GM19238 (cell line): ENCODE results near the gene PDZD8.
A peak's percentile ranks its signal among the peaks of the same experiment; 100 is the strongest.

ENCODE experiments used
- DNase-seq: peaks from one replicate; pipeline ENCODE4 v3.0.0; 2011; ENCODE audit warnings: low spot score; ENCODE audit not compliant: insufficient read length

Gene PDZD8, protein sequence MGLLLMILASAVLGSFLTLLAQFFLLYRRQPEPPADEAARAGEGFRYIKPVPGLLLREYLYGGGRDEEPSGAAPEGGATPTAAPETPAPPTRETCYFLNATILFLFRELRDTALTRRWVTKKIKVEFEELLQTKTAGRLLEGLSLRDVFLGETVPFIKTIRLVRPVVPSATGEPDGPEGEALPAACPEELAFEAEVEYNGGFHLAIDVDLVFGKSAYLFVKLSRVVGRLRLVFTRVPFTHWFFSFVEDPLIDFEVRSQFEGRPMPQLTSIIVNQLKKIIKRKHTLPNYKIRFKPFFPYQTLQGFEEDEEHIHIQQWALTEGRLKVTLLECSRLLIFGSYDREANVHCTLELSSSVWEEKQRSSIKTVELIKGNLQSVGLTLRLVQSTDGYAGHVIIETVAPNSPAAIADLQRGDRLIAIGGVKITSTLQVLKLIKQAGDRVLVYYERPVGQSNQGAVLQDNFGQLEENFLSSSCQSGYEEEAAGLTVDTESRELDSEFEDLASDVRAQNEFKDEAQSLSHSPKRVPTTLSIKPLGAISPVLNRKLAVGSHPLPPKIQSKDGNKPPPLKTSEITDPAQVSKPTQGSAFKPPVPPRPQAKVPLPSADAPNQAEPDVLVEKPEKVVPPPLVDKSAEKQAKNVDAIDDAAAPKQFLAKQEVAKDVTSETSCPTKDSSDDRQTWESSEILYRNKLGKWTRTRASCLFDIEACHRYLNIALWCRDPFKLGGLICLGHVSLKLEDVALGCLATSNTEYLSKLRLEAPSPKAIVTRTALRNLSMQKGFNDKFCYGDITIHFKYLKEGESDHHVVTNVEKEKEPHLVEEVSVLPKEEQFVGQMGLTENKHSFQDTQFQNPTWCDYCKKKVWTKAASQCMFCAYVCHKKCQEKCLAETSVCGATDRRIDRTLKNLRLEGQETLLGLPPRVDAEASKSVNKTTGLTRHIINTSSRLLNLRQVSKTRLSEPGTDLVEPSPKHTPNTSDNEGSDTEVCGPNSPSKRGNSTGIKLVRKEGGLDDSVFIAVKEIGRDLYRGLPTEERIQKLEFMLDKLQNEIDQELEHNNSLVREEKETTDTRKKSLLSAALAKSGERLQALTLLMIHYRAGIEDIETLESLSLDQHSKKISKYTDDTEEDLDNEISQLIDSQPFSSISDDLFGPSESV

GRCh38 chr10:117375360-117376178, at the start of gene PDZD8:
Gene PDZD8, minus strand, starts transcription at chr10:117375440. Its CDS starts 213 bp downstream, at chr10:117375227.
- peak; percentile 89 for DNase-seq

DNA sequence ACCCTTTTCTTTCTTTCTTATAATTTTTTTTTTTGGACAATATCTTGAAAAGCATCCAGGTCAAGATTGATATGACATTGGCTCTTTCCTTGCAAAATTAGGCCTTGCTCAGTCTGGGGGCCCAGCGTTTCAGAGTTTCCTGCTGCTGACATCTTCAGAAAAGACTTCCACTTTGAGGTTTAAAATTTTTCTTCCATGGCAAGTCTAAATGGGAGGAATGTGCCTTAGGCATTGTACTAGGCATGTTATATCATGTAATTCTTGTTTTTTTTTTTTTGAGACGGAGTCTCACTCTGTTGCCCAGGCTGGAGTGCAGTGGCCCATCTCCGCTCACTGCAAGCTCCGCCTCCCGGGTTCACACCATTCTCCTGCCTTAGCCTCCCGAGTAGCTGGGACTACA, 48.9 kb upstream of the PDZD8 start:
- DNase-seq = no peak

DNA sequence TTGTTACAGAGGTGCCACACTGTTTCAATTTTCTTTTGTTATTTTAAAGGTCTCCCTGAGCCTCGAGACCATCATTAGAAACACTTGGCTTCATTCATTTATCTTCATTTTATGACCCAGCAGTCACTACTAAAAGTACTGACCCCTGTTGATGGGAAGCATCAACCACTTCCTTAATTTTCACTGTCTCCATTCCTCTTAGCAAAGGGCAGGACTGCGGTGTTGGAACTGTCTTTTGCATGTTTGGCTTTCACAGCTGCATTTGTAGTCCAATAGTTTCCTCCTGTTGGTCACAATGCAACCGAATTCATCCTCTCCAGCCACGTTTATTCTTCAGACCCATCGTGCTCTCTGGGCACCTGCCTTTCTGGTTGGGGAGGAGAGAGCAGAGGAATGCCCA, 46.7 kb upstream of the PDZD8 start:
- DNase-seq = no peak

- DNase-seq = no peak
Observed at GRCh38 chr10:117420768-117421167, 45.5 kb upstream of the PDZD8 start.

GRCh38 chr10:117419921-117420320, 44.7 kb upstream of the PDZD8 start:
- DNase-seq = no peak

DNA sequence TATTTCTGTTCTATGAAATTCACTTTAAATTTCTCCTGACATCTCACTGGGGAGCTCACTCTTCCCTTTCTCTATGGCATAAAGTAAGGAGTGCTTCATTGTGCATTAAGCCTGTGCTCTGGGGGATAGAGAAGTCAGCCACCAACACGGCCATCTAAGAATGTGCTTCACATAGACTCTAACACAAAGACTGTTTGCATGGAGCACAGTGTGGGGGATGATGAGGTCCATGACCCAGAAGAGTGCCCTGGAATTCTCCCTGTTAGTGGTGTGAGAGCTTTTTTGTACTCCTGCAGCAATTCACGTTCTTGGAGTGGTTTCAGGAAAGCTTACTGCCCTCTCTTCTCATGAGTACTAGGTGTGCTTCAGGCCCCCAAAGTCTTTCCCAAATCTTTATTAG, 43.9 kb upstream of the PDZD8 start:
- DNase-seq = no peak

- DNase-seq = no peak
Observed at GRCh38 chr10:117418121-117418520, 42.9 kb upstream of the PDZD8 start.

DNA sequence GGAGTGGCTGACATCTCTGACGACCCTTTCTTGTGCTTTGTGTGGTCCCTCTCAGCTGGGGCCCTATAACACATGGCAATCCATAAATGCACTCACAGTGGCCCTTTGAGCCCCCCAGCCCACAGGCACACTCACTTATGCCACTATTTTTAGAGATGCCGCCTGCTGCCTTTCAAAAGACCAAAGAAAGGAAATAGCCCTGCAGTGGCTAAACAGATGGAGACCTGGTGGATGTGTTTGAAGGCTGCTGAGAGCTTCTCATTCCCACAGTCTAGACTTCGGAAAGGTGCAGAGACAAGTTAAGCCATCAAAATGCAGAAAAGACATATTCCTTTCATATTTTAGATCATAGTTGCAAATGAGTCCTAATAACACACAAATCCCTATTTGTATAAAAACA, 42.0 kb upstream of the PDZD8 start:
- DNase-seq = no peak

- DNase-seq = no peak
Observed at GRCh38 chr10:117413928-117414618, 38.8 kb upstream of the PDZD8 start.

GRCh38 chr10:117412469-117413010, 37.3 kb upstream of the PDZD8 start:
- DNase-seq = no peak

- no peak for DNase-seq
Observed at GRCh38 chr10:117411479-117412399, 36.5 kb upstream of the PDZD8 start.

DNA sequence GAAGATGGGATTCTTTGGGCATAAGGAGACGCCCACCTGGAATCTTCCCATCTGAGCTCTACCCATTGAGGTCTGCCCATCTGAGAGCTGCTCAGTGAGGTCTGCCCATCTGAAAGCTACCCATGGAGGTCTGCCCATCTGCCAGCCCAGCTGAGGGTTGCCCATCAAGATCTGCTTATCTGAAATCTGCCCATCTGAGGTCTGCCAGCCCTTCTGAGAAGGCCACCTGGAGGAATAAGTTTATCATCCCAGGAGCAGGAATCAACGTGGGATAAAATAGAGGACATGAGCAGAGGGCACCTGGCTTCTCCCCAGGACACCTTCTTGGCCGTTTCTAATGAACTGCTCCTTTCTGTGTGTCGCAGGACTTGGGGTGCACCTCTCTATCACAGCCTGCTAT, 35.3 kb upstream of the PDZD8 start:
- DNase-seq = no peak

GRCh38 chr10:117409549-117410305, 34.5 kb upstream of the PDZD8 start:
- DNase-seq = no peak

- DNase-seq = no peak
Observed at GRCh38 chr10:117408436-117409384, 33.5 kb upstream of the PDZD8 start.

- no peak for DNase-seq
Observed at GRCh38 chr10:117405730-117406129, 30.5 kb upstream of the PDZD8 start.

DNA sequence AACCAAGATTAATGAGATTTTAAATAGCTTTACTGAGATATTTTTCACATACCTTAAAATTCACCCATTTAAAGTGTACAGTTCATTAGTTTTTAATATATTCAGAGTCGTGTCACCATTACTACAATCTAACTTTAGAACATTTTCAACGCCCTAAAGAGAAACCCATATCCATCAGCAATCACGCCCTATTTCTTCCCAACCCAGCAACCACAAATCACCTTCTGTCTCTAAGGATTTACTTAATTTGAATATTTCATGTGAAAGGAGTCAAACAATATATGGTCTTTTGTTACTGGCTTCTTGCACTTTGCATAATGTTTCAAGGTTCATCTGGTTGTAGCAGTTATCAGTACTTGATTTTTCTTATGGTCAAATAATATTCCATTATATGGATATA, 25.1 kb upstream of the PDZD8 start:
- DNase-seq = no peak
